Adrenal gland (tissue), 12 donors: ENCODE results near the gene GGTLC2. TPM values are rescaled to one million over a fixed set of nuclear protein-coding genes. Genes with fewer than 3 reads are reported as not detected.

ENCODE experiments used
- DNase-seq, 7 donors: peaks; one replicate each; pipeline ENCODE4 v3.0.0-alpha.2; 2019 to 2020
- H3K27ac ChIP-seq, 5 donors: fragments of 200-600 bp; sonication (generic) in 4 of 5; 1 replicate in 3 of 5; 2 replicates in 2 of 5; pipeline versions ENCODE4 v1.5.1 to v1.8.0; 2016 to 2020; ENCODE audit warnings: mild to moderate bottlenecking in 1 of 5
- H3K27me3 ChIP-seq: fragments of 200-600 bp; 2 replicates; pipeline ENCODE4 v1.8.0; 2021
- H3K36me3 ChIP-seq, 2 donors: fragments of 200-600 bp; replicated peaks in 1 of 2; 1 replicate in 1 of 2; 2 replicates in 1 of 2; pipeline versions ENCODE4 v1.5.1 to v1.8.0; 2018 to 2022
- H3K4me1 ChIP-seq, 2 donors: fragments of 200-600 bp; replicated peaks in 1 of 2; 1 replicate in 1 of 2; 2 replicates in 1 of 2; pipeline versions ENCODE4 v1.5.1 to v1.8.0; 2018 to 2021
- H3K4me3 ChIP-seq, 4 donors: fragments of 200-600 bp; sonication (generic) in 3 of 4; one replicate each; pipeline ENCODE4 v1.5.1; 2016 to 2018
- H3K9me3 ChIP-seq, 3 donors: fragments of 200-600 bp; sonication (generic) in 1 of 3; replicated peaks in 1 of 3; 1 replicate in 2 of 3; 2 replicates in 1 of 3; pipeline versions ENCODE4 v1.5.1 to v1.8.0; 2016 to 2021
- CTCF ChIP-seq, 6 experiments: fragments of 450-650 bp in 4 of 6; fragments of 200-600 bp in 2 of 6; sonication (generic) in 1 of 6; IDR thresholded peaks; 1 replicate in 5 of 6; 2 replicates in 1 of 6; pipeline versions ENCODE4 v1.5.1 to v1.8.0; 2016 to 2021; ENCODE audit warnings: antibody characterized with exemption in 6 of 6, mild to moderate bottlenecking in 2 of 6, moderate library complexity in 1 of 6
- POLR2A ChIP-seq, 2 donors: fragments of 450-650 bp; IDR thresholded peaks; one replicate each; pipeline ENCODE4 v1.6.1; 2017; ENCODE audit warnings: antibody characterized with exemption in 2 of 2, mild to moderate bottlenecking in 2 of 2, moderate library complexity in 1 of 2
- WGBS, 4 donors: extraction: QIAGEN DNeasy Blood & Tissue Kit in 2 of 4; methylation state at CpG; one replicate each; pipeline versions ENCODE4 v1.1.5 to v1.1.7; 2013 to 2017; 5-methylcytosine and 5-hydroxymethylcytosine counted together
- intact Hi-C, 2 donors: fragments of 100-400 bp; cut with DNase I; formaldehyde crosslinking; loops; one replicate each; pipeline versions ENCODE4 v1.14.1 to v1.15.0; 2022 to 2023
- polyA plus RNA-seq, 3 donors: library from polyadenylated mRNA; stranded (reverse); fragments of 200-250 nt in 2 of 3; fragments of 350-450 nt in 1 of 3; fragmentation: Illumina TruSeq in 1 of 3; extraction: RNeasy Lipid Tissue Mini Kit (QIAGEN cat#74804) in 1 of 3; gene quantifications; one replicate each; pipeline ENCODE4 v1.2.3, GENCODE V29; 2013 to 2014
- total RNA-seq, 9 donors: library from RNA; depleted of rRNA in 4 of 9; stranded (reverse); fragments of >200 nt in 4 of 9; fragments of 120-200 nt in 1 of 9; fragmentation: NEBNext Ultra II Directional in 1 of 9; extraction: Animal tissue kit (Norgen Biotek cat#: 25700) in 1 of 9; gene quantifications; one replicate each; pipeline versions ENCODE4 v1.1.0 to v1.2.4, GENCODE V29; 2013 to 2023
- donor health status: healthy with polysubstance abuse.
- donor health status: Bipolar disorder and iron deficiency.
- donor health status: DM: yes; HTN: yes; CAD: no.
- donor health status: DM: no; HTN: no; CAD: no.
- donor health status: DM: no; HTN: no; CAD: no.
- donor health status: DM: yes; HTN: yes; CAD: no.

The GGTLC2 gene
- total and polyA plus RNA-seq, 12 donors: not detected

- WGBS, 4 donors: 73 to 93% (median 87%) methylated on average over 3 to 4 of the region's 4 CpGs
- Histone ChIP-seq H3K27ac (no peak overlapping the region), H3K36me3 (no peaks in the 10 kb centered on the region), H3K4me3 (no peak overlapping the region), H3K9me3 (no peaks in the 10 kb centered on the region), H3K4me1 (no peaks in the 10 kb centered on the region), H3K27me3 (no peaks in the 10 kb centered on the region)
- TF ChIP-seq CTCF (IDR thresholded peaks at IDR 0.05) (no peak), POLR2A (IDR thresholded peaks at IDR 0.05) (no peak)
- intact Hi-C loops: no loop called here
- no peak for DNase-seq
Observed at GRCh38 chr22:22661275-22661674, 16.9 kb downstream of the GGTLC2 start.

- H3K36me3 ChIP-seq: no peaks in the 10 kb centered on the region
- TF ChIP-seq CTCF (IDR thresholded peaks at IDR 0.05) (no peak), POLR2A (IDR thresholded peaks at IDR 0.05) (no peak)
- 79 to 93% (median 90%) methylated on average over 3 of the region's 3 CpGs for WGBS, 4 donors
- H3K9me3 ChIP-seq: no peaks in the 10 kb centered on the region
- no peak overlapping the region for H3K27ac ChIP-seq
- no peaks in the 10 kb centered on the region for H3K27me3 ChIP-seq
- no peak for DNase-seq
- intact Hi-C loops: no loop called here
- H3K4me3 ChIP-seq: no peak overlapping the region
- no peaks in the 10 kb centered on the region for H3K4me1 ChIP-seq
Observed at GRCh38 chr22:22662095-22662494, 17.7 kb downstream of the GGTLC2 start.

DNA sequence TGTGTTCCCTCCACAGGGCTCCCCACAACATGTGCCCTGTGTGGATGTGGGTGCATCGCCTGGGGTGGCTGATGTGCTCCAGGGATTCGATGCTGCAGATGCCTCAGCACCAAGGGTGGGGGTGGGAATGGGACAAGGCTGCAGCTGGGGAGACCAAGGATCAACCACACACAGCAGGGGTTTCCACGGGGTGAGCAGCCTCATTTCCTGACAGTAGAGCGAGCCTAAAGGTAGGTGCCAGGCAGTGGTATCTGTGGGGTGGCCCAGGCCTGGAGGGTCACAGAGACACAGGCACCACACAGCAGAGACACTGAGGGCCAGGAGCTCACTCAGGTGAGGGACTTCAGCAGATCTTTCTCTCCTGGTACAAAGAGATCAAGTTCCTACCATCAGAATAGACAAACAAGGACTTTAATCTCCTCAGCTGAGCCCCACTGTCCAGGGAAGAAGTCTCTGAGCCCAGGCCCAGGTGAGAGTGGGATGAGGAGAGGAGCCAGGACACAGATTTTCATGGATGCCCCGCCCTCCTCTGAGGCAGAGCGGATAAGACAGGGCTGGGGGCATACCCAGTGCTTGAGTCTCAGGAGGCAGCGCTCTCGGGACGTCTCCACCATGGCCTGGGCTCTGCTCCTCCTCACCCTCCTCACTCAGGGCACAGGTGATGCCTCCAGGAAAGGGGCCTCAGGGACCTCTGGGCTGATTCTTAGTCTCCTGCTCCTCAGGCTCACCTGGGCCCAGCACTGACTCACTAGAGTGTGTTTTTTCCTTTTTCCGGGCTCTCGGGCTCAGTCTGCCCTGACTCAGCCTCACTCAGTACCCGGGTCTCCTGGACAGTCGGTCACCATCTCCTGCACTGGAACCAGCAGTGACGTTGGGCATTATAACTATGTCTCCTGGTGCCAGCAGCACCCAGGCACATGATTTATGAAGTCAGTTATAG is 19.7 kb downstream of the GGTLC2 start:
- Histone ChIP-seq H3K27me3 (no peaks in the 10 kb centered on the region), H3K27ac (no peak overlapping the region), H3K36me3 (no peaks in the 10 kb centered on the region), H3K4me3 (no peak overlapping the region), H3K4me1 (no peaks in the 10 kb centered on the region), H3K9me3 (no peaks in the 10 kb centered on the region)
- no peak for DNase-seq
- 79 to 84% (median 82%) methylated on average over 8 to 14 of the region's 14 CpGs for WGBS, 4 donors
- no peak for TF ChIP-seq POLR2A (IDR thresholded peaks at IDR 0.05)
- TF ChIP-seq CTCF (IDR thresholded peaks at IDR 0.05): no peak
- intact Hi-C loops: no loop called here

GRCh38 chr22:22666307-22667091 is 22.1 kb downstream of the GGTLC2 start:
- DNase-seq: peak; percentile 37 to 67 (median 52)
- H3K4me3 ChIP-seq: no peak overlapping the region
- no peak overlapping the region for H3K27ac ChIP-seq
- H3K9me3 ChIP-seq: no peaks in the 10 kb centered on the region
- H3K4me1 ChIP-seq: no peaks in the 10 kb centered on the region
- WGBS, 4 donors: 32 to 64% (median 59%) methylated on average over 5 to 7 of the region's 7 CpGs
- H3K27me3 ChIP-seq: no peaks in the 10 kb centered on the region
- H3K36me3 ChIP-seq: no peaks in the 10 kb centered on the region
- TF ChIP-seq POLR2A (IDR thresholded peaks at IDR 0.05) (no peak), CTCF (IDR thresholded peaks at IDR 0.05) (peak; percentile 35 to 63 (median 48))
- intact Hi-C loops: no loop called here
